SH-SY5Y (cell line): ENCODE results near the gene NPR2.

Experiments used
- GATA2 ChIP-seq: IDR thresholded peaks from 2 replicates; pipeline ENCODE4 v1.6.1; 2011; ENCODE audit warnings: mild to moderate bottlenecking, low read depth, low read length
- GATA3 ChIP-seq: IDR thresholded peaks from 2 replicates; pipeline ENCODE4 v1.6.1; 2011; ENCODE audit warnings: low read depth, mild to moderate bottlenecking, low read length, moderate library complexity

DNA sequence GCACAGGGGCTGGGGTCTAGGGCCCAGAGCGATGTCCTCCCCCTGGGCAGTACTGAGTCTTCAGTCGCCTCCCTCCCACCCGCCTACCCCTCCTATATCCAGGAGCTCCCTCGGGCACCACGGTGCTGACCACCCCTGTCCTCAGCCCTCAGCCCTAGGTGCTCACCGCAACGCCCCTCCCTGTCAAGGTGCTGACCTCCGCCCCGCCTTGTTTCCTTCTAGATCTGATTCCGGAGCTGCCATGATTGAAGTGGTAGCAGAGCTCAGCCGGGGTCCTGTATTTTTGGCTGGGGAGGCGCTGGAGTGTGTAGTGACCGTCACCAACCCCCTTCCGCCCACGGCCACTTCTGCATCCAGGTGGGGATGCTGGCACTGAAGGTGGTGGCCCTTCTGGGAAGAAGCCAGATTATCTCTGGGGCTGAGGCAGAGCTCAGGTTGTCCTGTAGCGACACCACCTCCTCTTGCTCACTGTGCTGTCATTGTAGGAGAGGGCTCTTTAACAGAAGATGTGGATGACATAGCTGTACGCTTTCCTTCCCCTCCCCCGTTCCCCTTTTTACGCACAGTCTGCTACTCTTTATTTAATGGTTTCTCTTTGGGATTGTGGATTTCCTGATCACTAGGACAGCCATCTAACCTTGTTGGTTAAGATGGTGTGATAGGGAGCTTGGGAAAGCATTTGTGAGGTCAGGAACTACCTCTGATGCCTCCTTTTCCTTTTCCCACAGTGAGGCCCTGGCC lies 41.7 kb upstream of the NPR2 start:
- TF ChIP-seq GATA2 (no peak), GATA3 (no peak)
